HG03103 (cell line): ENCODE data around the gene ATP7A.
"Not testable (repeated sequence)": the region's sequence is repeated elsewhere in the genome, so short reads cannot be mapped to it uniquely, and the experiment has no call there.

Experiments
- ATAC-seq: cut with Tn5 transposase; IDR thresholded peaks from one replicate; pipeline ENCODE4 v1.9.1; 2021; ENCODE audit warnings: low read depth; ENCODE audit not compliant: unreplicated experiment

ATP7A gene

DNA sequence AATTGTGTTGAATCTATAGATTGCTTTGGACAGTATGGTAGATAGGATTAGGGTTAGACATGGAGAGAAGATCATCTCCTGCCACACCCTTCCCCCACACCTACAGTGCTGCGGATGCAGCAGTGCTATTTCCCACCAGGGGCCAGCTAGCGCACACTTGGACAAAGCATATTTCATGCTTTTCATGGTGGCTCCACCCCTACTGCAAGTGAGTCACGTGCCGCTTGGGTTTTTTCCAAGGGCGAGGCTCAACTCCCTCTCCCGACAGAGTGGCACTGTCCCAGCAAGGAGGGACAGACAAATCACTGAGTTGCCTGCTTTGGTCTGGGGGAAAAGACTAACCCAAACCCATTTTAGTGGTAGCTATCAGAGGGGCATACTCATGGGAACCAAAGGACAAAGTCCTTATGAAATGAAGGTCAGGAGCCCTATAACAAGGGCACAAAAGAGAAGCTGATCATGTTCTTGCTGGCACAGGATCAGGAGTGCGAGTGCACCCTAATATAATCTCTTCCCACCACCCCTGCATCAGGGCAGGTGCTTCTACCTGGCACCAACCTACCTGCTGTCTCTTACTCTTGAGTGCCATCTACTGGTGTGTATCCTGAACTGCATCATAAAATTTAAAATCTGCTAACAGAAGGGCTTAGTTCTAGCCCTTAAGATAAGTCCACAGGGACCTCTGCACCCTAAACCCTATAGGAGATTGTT is 114.0 kb downstream of the ATP7A start:
- ATAC-seq: no peak

- no peak for ATAC-seq
These were observed 117.3 kb downstream of the ATP7A start for GRCh38 chrX:78027798-78028197.

DNA sequence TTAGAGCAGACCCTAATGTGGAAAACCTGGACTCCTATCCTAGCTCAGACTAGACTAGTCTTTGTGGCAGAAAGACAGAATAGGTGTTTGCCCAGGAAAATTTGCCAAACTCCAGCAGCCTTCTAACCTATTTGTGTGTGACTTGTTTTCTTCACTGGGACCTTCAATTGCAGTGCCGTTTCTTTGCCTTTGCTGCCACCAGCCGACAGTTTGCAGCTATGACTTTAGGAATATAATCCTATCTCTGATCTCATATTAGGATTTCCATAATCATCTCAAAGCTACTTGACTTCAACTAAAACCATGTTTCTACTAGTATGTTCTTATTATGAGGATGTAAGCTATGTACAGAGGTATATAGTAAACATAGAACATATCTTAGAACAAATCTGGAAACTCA is 119.2 kb downstream of the ATP7A start:
- ATAC-seq: no peak

DNA sequence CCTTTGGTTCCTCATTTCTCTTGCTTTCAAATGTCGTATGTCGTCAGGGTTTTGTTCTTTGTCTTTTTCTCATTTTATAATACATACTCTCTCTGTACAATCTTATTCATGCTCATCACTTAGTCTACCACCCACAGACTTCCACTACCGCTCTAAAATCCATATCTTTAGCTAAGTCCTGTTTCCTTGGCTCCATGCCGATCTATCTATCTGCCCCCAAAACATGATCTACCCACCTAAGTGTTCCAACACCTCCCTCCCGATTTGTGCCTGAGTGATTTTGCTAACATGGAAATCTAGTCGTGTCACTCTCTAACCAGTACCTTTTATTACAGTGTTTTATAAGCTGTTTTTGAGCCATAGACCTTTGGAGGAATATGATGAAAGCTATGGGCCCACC is 124.6 kb downstream of the ATP7A start:
- ATAC-seq: no peak

DNA sequence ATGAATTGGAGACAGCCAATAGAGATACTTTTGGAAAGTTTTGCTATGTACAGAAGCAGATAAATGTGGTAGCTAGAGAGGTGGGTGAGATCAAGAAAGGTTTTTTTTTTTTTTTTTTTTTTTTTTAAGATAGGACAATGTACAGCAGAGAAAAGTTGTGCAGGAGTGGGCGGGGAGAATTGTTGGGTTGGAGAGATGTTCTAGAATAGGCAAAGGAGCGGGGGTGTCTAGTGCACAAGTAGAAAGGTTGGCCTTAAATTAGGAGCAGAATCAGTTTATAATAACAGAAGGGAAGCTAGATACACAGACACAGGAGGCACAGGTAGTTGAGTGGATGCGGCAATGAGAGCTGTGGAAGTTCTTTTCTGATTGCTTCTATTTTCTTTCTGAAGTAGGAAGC is 127.4 kb downstream of the ATP7A start:
- no peak for ATAC-seq

DNA sequence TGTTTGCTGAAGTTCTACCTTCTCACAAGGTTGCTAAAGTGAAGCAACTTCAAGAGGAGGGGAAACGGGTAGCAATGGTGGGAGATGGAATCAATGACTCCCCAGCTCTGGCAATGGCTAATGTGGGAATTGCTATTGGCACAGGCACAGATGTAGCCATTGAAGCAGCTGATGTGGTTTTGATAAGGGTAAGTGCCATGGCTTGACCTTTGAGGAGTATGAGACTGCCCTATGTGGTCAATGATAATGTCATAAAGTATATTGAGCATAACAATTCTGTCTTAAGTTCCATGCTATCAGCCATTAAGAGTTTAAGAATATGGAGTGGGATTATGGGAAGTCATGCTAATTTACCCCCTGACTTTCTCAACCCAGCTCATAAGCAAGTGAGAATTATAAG is 132.1 kb downstream of the ATP7A start:
- no peak for ATAC-seq

- ATAC-seq: no peak
These were observed 135.9 kb downstream of the ATP7A start for GRCh38 chrX:78046362-78046761.

DNA sequence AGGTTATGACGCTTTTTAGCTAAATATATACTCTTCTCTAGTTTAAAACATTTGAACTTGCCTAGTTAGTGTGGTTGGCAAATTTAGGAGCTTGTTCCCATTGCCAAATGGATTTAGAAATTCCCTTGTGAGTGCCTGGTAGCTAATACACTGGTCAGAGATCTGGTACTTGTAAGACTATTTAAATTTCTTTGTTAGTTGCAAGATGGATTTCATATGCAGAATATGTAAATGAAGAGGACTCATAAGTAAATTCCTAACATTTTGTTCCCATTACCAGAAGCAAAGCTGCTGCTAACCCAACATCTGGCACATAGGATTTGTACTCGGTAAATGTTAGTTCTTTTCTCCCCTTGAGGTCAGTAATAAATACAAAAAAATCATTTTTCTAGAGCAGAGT is 137.6 kb downstream of the ATP7A start:
- ATAC-seq: no peak

GRCh38 chrX:78063687-78064086 is 153.2 kb downstream of the ATP7A start:
- ATAC-seq: no peak

- no peak for ATAC-seq
These were observed 153.7 kb downstream of the ATP7A start for GRCh38 chrX:78064152-78064551.

- peak; percentile 76 for ATAC-seq
These were observed 154.5 kb downstream of the ATP7A start for GRCh38 chrX:78064698-78065601.

DNA sequence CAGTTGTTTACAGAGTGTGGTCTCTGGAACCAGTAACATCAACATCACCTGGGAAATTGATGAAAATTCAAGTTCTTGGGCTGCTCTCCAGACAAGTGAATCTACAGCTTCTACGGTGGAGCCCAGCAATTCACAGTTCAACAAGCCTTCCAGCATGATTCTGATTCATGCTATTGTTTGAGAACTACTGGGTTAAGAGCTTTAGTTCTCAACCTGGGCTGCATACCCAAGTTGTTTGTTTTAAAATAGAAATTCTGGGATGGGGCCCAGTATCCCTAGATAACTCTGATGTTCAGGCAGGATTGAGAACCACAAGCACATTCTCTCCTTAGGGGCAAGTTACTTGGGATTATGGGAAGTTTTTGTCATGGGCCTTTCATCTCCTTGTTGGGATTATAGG is 155.6 kb downstream of the ATP7A start:
- ATAC-seq: no peak

GRCh38 chrX:78071331-78071730 is 160.8 kb downstream of the ATP7A start:
- no peak for ATAC-seq

- not testable (repeated sequence) for ATAC-seq
These were observed 162.9 kb downstream of the ATP7A start for GRCh38 chrX:78073147-78074077.

DNA sequence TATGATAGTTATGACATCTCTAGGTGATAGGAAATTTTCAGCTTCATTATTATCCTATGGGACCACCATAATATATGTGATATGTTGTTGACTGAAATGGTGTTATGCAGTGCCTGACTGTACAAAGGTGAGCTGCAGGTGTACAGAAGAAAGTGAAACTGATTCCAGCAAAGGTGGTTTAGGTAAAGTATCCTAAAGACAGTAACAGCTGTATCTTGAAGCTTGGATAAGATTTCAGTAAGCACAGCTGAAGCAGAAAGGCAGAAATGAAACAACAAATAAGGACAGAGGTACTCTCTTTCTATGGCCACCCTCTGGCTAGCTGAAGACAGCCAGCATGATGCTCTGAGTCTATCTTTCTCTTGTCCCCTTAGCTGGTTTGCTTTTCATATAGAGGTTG is 163.6 kb downstream of the ATP7A start:
- no peak for ATAC-seq

GRCh38 chrX:78075787-78076389 is 165.4 kb downstream of the ATP7A start:
- ATAC-seq: no peak

GRCh38 chrX:78081413-78081812 is 170.9 kb downstream of the ATP7A start:
- ATAC-seq: not testable (repeated sequence)

GRCh38 chrX:78092296-78092695 is 181.8 kb downstream of the ATP7A start:
- ATAC-seq: peak; percentile 52

- ATAC-seq: no peak
These were observed 187.6 kb downstream of the ATP7A start for GRCh38 chrX:78098108-78098507.
